ENCODE measurements around the gene MAML1. TPM values are rescaled to one million over a fixed set of nuclear protein-coding genes. Genes with fewer than 3 reads are reported as not detected.
"Not testable (repeated sequence)": the region's sequence is repeated elsewhere in the genome, so short reads cannot be mapped to it uniquely, and the experiment has no call there.

Gene MAML1, protein sequence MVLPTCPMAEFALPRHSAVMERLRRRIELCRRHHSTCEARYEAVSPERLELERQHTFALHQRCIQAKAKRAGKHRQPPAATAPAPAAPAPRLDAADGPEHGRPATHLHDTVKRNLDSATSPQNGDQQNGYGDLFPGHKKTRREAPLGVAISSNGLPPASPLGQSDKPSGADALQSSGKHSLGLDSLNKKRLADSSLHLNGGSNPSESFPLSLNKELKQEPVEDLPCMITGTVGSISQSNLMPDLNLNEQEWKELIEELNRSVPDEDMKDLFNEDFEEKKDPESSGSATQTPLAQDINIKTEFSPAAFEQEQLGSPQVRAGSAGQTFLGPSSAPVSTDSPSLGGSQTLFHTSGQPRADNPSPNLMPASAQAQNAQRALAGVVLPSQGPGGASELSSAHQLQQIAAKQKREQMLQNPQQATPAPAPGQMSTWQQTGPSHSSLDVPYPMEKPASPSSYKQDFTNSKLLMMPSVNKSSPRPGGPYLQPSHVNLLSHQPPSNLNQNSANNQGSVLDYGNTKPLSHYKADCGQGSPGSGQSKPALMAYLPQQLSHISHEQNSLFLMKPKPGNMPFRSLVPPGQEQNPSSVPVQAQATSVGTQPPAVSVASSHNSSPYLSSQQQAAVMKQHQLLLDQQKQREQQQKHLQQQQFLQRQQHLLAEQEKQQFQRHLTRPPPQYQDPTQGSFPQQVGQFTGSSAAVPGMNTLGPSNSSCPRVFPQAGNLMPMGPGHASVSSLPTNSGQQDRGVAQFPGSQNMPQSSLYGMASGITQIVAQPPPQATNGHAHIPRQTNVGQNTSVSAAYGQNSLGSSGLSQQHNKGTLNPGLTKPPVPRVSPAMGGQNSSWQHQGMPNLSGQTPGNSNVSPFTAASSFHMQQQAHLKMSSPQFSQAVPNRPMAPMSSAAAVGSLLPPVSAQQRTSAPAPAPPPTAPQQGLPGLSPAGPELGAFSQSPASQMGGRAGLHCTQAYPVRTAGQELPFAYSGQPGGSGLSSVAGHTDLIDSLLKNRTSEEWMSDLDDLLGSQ
- total RNA-seq (10 to 100 TPM; 10.8 to 17.2 TPM), polyA plus RNA-seq (ENCODE audit: insufficient read length in 2 of 2) (10 to 100 TPM; 28.7 to 30.4 TPM)
- long read RNA-seq, donor 1, partial matches to known transcripts = 0 of 1 reads
- long read RNA-seq, donor 1, other reads (novel, unspliced or antisense) = 0 of 1 reads
- long read RNA-seq, donor 2 = 0 reads
- long read RNA-seq, donor 3, partial matches to known transcripts = 5 of 9 reads
- long read RNA-seq, donor 3, other reads (novel, unspliced or antisense) = 0 of 9 reads
- long read RNA-seq, donor 4, full-length matches to known transcripts = 6 of 13 reads
- long read RNA-seq, donor 4, partial matches to known transcripts = 7 of 13 reads
- long read RNA-seq, donor 4, other reads (novel, unspliced or antisense) = 0 of 13 reads

DNA sequence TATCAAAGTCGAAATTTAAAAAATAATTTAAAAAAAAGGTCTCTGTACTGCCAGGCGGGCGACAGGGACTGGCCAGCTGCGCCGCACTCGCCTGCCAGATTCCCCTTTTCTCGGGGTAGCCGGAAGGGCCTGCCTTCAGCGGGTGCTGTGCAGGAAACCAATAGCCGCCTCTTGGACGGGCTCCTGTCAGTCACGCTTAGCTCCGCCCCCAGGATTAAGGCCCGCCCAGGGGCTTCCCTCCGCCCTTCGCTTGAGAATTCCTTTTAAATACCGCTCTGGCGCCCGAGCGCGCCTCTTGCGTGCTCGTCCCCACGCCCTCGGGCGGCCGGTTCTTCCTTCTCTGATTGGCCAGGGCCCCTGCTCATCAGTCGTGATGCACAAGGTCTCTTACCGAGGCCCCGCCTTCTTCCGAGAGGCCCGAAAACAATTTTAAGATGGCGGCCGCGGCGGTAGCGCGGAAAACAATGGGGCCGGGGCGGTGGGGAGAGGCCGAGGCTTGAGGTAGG lies at the start of gene MAML1:
TSS of gene MAML1 (plus strand) at position 411 of the 506 bp plus-strand sequence. CDS start 291 bp downstream, outside the sequence.
- Histone ChIP-seq H3K9me3 (ENCODE audit: control insufficient read depth, insufficient read depth, low read length) (no peaks in the 10 kb centered on the region), H3K27ac (ENCODE audit: low read depth, low read length) (peak within 1 kb of the TSS; percentile 89), H3K27me3 (ENCODE audit: control insufficient read depth, insufficient read depth, low read length) (no peaks in the 10 kb centered on the region), H3K4me1 (ENCODE audit: control insufficient read depth, insufficient read depth, low read length) (peaks cover 21% of the 10 kb centered on the region), H3K4me3 (ENCODE audit: low read depth, low read length) (peak within 1 kb of the TSS; percentile 78), H3K36me3 (ENCODE audit: control insufficient read depth, insufficient read depth, low read length) (peaks cover 8% of the 10 kb centered on the region)
- DNase-seq (ENCODE audit: low read depth in 4 of 6, low spot score in 6 of 6) = peak; percentile 98 to 100 (median 100)
- under 1% methylated on average over 41 of the region's 41 CpGs for WGBS (ENCODE audit: insufficient coverage)

DNA sequence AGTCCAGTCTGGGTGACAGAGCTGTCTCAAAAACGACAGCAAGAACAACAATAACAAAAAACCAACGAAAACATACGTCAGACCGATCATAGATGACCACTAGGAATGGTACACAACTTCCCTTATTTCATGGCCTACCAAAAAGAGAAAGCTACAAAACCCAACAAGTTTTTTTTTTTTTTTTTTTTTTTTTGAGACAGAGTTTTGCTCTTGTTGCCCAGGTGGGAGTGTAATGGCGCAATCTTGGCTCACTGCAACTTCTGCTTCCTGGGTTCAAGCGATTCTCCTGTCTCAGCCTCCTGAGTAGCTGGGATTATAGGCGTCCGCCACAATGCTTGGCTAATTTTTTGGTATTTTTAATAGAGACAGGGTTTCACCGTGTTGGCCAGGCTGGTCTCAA lies 43.4 kb upstream of the MAML1 start:
- H3K27me3 ChIP-seq (ENCODE audit: control insufficient read depth, insufficient read depth, low read length); H3K4me3 ChIP-seq (ENCODE audit: low read depth, low read length); H3K9me3 ChIP-seq (ENCODE audit: control insufficient read depth, insufficient read depth, low read length); H3K27ac ChIP-seq (ENCODE audit: low read depth, low read length); DNase-seq (ENCODE audit: low read depth in 4 of 6, low spot score in 6 of 6); H3K4me1 ChIP-seq (ENCODE audit: control insufficient read depth, insufficient read depth, low read length); H3K36me3 ChIP-seq (ENCODE audit: control insufficient read depth, insufficient read depth, low read length): not testable (repeated sequence)
- 80% methylated on average over 2 of the region's 9 CpGs for WGBS (ENCODE audit: insufficient coverage)

DNA sequence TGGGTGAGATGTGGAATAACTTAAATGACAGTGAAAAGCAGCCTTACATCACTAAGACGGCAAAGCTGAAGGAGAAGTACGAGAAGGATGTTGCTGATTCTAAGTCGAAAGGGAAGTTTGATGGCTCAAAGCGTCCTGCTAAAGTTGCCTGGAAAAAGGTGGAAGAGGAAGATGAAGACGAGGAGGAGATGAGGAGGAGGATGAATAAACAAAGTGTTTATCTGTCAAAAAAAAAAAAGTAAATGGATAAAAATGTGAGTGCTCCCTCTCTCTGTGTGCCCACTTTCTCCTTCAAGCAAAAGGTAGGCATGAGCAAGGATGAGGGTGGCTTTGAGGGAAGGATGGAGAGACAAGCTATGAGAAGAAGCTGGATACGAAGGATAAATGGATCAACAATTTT lies 38.1 kb upstream of the MAML1 start:
- WGBS (ENCODE audit: insufficient coverage) = 94% methylated on average over 5 of the region's 6 CpGs
- H3K4me3 ChIP-seq (ENCODE audit: low read depth, low read length) = no peak overlapping the region
- no peak overlapping the region for H3K27ac ChIP-seq (ENCODE audit: low read depth, low read length)
- no peaks in the 10 kb centered on the region for H3K9me3 ChIP-seq (ENCODE audit: control insufficient read depth, insufficient read depth, low read length)
- H3K27me3 ChIP-seq (ENCODE audit: control insufficient read depth, insufficient read depth, low read length) = no peaks in the 10 kb centered on the region
- peaks cover 11% of the 10 kb centered on the region for H3K4me1 ChIP-seq (ENCODE audit: control insufficient read depth, insufficient read depth, low read length)
- no peaks in the 10 kb centered on the region for H3K36me3 ChIP-seq (ENCODE audit: control insufficient read depth, insufficient read depth, low read length)
- DNase-seq (ENCODE audit: low read depth in 4 of 6, low spot score in 6 of 6) = no peak

DNA sequence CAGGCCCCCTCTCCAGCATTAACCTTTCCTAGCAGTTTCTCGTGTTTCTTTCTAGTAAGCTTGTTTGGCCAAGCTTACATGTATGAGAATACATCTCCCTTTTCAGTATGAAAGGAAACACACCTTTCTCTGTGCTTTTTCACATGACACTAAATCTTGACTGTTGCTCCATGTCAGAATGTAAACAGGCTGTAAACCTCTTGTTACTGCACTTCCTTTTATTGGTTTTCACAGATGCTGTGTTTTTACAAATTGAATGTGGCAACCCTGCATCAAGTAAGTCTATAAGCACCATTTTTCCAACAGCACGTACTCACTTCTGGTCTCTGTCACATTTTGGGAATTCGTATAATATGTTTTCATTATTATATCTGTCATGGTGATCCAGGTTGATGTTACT lies 36.0 kb upstream of the MAML1 start:
- H3K27me3 ChIP-seq (ENCODE audit: control insufficient read depth, insufficient read depth, low read length) = no peaks in the 10 kb centered on the region
- no peaks in the 10 kb centered on the region for H3K9me3 ChIP-seq (ENCODE audit: control insufficient read depth, insufficient read depth, low read length)
- peaks cover 17% of the 10 kb centered on the region for H3K4me1 ChIP-seq (ENCODE audit: control insufficient read depth, insufficient read depth, low read length)
- no peak overlapping the region for H3K4me3 ChIP-seq (ENCODE audit: low read depth, low read length)
- no CpG with 5 or more reads among the region's 3 CpGs for WGBS (ENCODE audit: insufficient coverage)
- H3K36me3 ChIP-seq (ENCODE audit: control insufficient read depth, insufficient read depth, low read length) = peaks cover 10% of the 10 kb centered on the region
- DNase-seq (ENCODE audit: low read depth in 4 of 6, low spot score in 6 of 6) = no peak
- no peak overlapping the region for H3K27ac ChIP-seq (ENCODE audit: low read depth, low read length)

DNA sequence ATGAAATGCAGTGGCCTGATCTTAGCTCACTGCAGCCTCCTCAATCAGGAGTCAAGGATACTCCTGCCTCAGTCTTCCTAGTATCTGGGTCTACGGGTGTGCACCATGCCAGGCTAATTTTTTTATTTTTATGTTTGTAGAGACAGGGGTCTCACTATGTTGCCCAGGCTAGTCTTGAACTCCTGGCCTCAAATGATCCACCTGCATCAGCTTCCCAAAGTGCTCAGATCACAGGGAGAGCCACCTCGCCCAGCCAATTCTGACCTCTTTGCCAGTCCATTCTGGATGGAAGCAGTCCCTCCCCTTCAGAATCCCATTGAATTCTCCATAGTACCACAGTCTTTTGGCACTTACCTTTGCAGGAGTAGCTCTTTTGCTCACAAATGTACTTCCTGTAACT lies 35.5 kb upstream of the MAML1 start:
- peaks cover 17% of the 10 kb centered on the region for H3K4me1 ChIP-seq (ENCODE audit: control insufficient read depth, insufficient read depth, low read length)
- 100% methylated on average over 1 of the region's 2 CpGs for WGBS (ENCODE audit: insufficient coverage)
- H3K9me3 ChIP-seq (ENCODE audit: control insufficient read depth, insufficient read depth, low read length) = no peaks in the 10 kb centered on the region
- H3K4me3 ChIP-seq (ENCODE audit: low read depth, low read length) = no peak overlapping the region
- H3K27ac ChIP-seq (ENCODE audit: low read depth, low read length) = no peak overlapping the region
- peaks cover 15% of the 10 kb centered on the region for H3K36me3 ChIP-seq (ENCODE audit: control insufficient read depth, insufficient read depth, low read length)
- no peak for DNase-seq (ENCODE audit: low read depth in 4 of 6, low spot score in 6 of 6)
- H3K27me3 ChIP-seq (ENCODE audit: control insufficient read depth, insufficient read depth, low read length) = no peaks in the 10 kb centered on the region

DNA sequence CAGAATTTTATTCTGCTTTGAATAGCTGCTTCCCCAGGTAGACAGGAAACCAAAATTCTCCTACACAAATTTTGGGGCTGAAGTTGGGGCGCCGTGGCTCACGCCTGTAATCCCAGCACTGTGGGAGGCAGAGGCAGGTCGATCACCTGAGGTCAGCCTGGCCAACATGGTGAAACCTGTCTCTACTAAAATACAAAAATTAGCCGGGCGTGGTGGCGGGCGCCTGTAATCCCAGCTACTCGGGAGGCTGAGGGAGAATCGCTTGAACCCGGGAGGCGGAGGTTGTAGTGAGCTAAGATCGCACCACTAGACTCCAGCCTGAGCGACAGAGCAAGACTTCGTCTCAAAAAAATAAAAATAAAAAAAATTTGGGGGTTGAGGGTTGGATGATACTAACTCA lies 35.1 kb upstream of the MAML1 start:
- Histone ChIP-seq H3K27ac (ENCODE audit: low read depth, low read length) (peak overlapping the region; percentile 95), H3K4me1 (ENCODE audit: control insufficient read depth, insufficient read depth, low read length) (peaks cover 17% of the 10 kb centered on the region), H3K4me3 (ENCODE audit: low read depth, low read length) (peak overlapping the region; percentile 81), H3K36me3 (ENCODE audit: control insufficient read depth, insufficient read depth, low read length) (peaks cover 17% of the 10 kb centered on the region)
- not testable (repeated sequence) for H3K9me3 ChIP-seq (ENCODE audit: control insufficient read depth, insufficient read depth, low read length); H3K27me3 ChIP-seq (ENCODE audit: control insufficient read depth, insufficient read depth, low read length); DNase-seq (ENCODE audit: low read depth in 4 of 6, low spot score in 6 of 6)
- 100% methylated on average over 4 of the region's 15 CpGs for WGBS (ENCODE audit: insufficient coverage)

DNA sequence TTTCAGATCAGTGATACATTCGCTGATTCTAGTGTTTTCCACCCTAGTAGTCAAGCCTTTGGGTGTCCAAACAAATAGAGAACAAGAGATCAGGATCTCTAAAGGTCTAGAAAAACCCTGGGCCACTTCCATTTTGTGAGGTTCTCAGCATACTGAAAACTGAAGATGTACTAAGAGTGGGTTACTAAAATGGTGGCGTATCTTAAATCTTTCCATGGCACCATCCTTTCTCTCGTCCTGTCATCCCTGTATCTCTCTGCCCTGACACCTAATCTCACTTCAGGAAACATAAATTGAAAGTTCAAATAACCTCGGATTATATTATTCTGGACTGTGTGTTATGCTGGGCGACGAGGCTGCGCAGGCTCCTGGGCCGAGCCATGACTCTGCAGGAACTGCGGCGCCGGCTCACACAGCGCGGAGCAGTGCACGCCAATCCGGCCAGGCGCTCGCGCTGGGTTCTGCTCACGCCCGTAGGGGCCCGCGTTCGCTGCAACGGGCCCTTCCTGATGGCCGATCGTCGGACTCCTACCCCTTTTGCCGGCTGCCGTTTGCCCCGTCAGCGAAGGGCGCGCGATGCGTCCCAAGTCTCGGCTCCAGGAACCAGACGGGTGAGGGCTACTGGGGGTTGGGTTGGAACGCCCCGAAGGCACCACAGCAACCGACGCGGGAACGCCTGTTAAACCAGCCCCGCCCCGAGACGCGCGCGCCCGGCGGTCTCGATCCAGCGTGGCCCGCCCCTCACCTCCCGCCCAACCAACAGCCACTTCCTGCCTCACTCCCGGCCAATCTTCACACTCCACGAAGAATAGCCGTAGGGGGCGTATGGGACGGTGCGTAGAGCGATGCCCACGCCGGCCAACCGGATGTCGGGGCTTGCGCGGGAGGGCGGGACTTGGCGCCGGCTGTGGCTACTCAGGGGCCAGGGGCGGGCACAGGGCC lies 34.4 kb upstream of the MAML1 start:
- H3K9me3 ChIP-seq (ENCODE audit: control insufficient read depth, insufficient read depth, low read length) = no peaks in the 10 kb centered on the region
- H3K27ac ChIP-seq (ENCODE audit: low read depth, low read length) = peak overlapping the region; percentile 95
- WGBS (ENCODE audit: insufficient coverage) = 0% methylated on average over 69 of the region's 72 CpGs
- no peaks in the 10 kb centered on the region for H3K27me3 ChIP-seq (ENCODE audit: control insufficient read depth, insufficient read depth, low read length)
- H3K4me3 ChIP-seq (ENCODE audit: low read depth, low read length) = peak overlapping the region; percentile 83
- peaks cover 21% of the 10 kb centered on the region for H3K36me3 ChIP-seq (ENCODE audit: control insufficient read depth, insufficient read depth, low read length)
- DNase-seq (ENCODE audit: low read depth in 4 of 6, low spot score in 6 of 6) = peak; percentile 95 to 100 (median 99)
- peaks cover 17% of the 10 kb centered on the region for H3K4me1 ChIP-seq (ENCODE audit: control insufficient read depth, insufficient read depth, low read length)

DNA sequence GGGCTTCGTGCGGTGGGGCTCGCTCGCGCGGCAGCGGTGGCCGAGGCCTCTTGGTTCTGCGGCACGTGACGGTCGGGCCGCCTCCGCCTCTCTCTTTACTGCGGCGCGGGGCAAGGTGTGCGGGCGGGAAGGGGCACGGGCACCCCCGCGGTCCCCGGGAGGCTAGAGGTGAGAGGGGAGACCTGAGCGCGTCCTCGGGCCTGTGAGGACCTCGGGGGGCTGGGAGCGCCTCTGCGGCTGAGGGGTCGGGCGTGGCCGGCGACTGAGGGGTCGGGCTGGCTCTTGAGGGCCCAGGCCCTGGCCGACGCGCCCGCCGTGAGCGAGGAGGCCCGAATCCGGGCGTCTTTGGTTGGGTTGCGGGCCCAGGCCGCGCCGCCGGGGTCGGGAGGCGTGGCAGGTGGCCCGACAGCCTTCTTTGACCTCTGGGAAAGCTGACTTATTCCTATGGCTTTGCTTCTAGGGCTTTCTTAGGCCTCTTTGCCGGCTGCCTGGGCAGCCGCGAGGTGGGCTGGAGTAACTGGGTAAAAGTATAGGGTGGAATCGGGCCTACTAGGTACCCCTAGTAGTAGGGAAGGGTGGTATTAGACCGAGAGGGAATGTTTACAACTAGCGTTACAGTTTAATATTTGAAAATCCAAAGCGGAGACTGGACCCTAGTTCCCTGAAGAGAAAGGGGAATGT lies 33.5 kb upstream of the MAML1 start, which contains the start of gene CANX:
TSS of gene CANX (plus strand) at position 33 of the 681 bp plus-strand sequence. CDS start 6,715 bp downstream, outside the sequence.
- no peaks in the 10 kb centered on the region for H3K27me3 ChIP-seq (ENCODE audit: control insufficient read depth, insufficient read depth, low read length)
- peak in 3 of 6 donors; percentile 9 to 22 (median 15) for DNase-seq (ENCODE audit: low read depth in 4 of 6, low spot score in 6 of 6)
- peak within 1 kb of the TSS; percentile 95 for H3K27ac ChIP-seq (ENCODE audit: low read depth, low read length)
- no peaks in the 10 kb centered on the region for H3K9me3 ChIP-seq (ENCODE audit: control insufficient read depth, insufficient read depth, low read length)
- H3K4me3 ChIP-seq (ENCODE audit: low read depth, low read length) = peak within 1 kb of the TSS; percentile 83
- H3K36me3 ChIP-seq (ENCODE audit: control insufficient read depth, insufficient read depth, low read length) = peaks cover 23% of the 10 kb centered on the region
- H3K4me1 ChIP-seq (ENCODE audit: control insufficient read depth, insufficient read depth, low read length) = peaks cover 17% of the 10 kb centered on the region
- 0% methylated on average over 55 of the region's 58 CpGs for WGBS (ENCODE audit: insufficient coverage)

Data from spinal cord (tissue), 10 donors.